GM23248 (cell line): ENCODE results near the gene USP25.

Experiments used
- EZH2 ChIP-seq: fragments of 200-600 bp; sonication (generic); IDR thresholded peaks from 2 replicates; pipeline ENCODE4 v1.6.1; 2018; ENCODE audit warnings: antibody characterized with exemption, mild to moderate bottlenecking; ENCODE audit not compliant: insufficient read depth, poor library complexity, severe bottlenecking
- EZH2phosphoT487 ChIP-seq: fragments of 200-600 bp; sonication (generic); IDR thresholded peaks from 2 replicates; pipeline ENCODE4 v1.6.1; 2018; ENCODE audit warnings: antibody characterized with exemption, moderate library complexity, mild to moderate bottlenecking, low read depth; ENCODE audit not compliant: insufficient read depth

- no peak for TF ChIP-seq EZH2phosphoT487
- TF ChIP-seq EZH2 = no peak
These were observed 74.6 kb downstream of the USP25 start for GRCh38 chr21:15804247-15805005.
